ENCODE data around the gene TCP11L2. TPM values are rescaled to one million over a fixed set of nuclear protein-coding genes. Genes with fewer than 3 reads are reported as not detected.

The TCP11L2 gene
- 27.2 and 27.3 TPM in 2 replicates for total RNA-seq

GRCh38 chr12:106302401-106303201 is at the start of gene TCP11L2:
Gene TCP11L2 (plus strand): TSS chr12:106302733. CDS start chr12:106311076, 8,343 bp downstream.

DNA sequence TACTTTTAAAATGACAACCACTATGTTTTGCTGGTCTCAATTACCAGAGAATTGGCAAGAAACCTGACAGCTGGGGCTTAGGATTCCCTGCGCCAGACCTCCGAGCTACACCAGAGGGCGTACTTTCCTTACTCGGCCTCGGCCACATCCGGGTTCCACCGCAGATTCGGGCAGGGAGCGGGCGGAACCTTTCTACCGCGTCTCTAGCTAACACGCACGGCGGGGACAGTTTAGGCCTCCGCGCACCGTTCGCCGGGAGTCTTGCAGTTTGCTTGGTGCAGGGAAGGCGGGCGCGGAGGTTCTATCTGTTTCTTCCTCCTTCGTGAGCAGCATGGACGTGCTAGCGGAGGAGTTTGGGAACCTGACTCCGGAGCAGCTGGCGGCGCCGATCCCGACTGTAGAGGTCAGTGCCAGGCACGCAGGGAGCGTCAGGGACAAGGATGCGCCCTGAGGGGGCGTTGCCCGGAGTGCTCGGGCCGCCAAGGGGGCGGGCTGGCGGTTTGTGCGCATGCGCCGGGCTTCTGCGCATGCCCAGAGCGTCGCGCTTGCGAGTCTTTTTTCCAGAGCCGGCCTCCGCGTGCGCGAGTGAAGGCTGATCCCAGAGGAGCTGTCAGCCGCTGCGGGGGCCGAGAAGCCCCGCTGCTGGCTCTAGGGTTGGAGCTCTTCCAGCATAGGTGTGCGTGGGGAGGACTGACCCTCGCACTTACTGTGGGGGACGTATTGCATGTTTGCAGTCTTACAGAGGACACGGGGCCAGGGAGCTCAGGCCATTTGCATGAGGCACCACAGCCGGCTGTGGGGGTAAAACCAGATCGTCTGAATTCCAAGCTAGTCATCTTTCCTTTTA is 55.2 kb downstream of the TCP11L2 start, which contains the start of gene POLR3B:
Gene POLR3B (plus strand): TSS at position 200 of the 847 bp plus-strand sequence. CDS start 132 bp downstream, at position 332.

Small RNA genes within 50 kb of the gene (small RNA-seq; reads per million reads assigned to genes)
- gene RNU7-94P, result not detected

Other genes with a start within 250 kb of the TCP11L2 start
- 30.6 and 43.0 TPM in 2 replicates for gene NUAK1, start 163.8 kb upstream of the TCP11L2 start, total RNA-seq
- 230 and 243 TPM in 2 replicates for gene CKAP4, start 54.7 kb upstream of the TCP11L2 start, total RNA-seq
- gene POLR3B, start 55.0 kb downstream of the TCP11L2 start, total RNA-seq, result 18.4 and 22.7 TPM in 2 replicates